ENCODE measurements around the gene GPR151.

Gene GPR151

GRCh38 chr5:146533260-146533857 is 17.4 kb upstream of the GPR151 start:
- Mint-ChIP-seq H3K27ac (no peak overlapping the region), H3K27me3 (peaks cover under 1% of the 10 kb centered on the region), H3K4me1 (ENCODE audit: low read depth) (peaks cover 3% of the 10 kb centered on the region), H3K9me3 (ENCODE audit: low read depth) (no peaks in the 10 kb centered on the region), H3K36me3 (no peaks in the 10 kb centered on the region), H3K4me3 (no peak overlapping the region)

DNA sequence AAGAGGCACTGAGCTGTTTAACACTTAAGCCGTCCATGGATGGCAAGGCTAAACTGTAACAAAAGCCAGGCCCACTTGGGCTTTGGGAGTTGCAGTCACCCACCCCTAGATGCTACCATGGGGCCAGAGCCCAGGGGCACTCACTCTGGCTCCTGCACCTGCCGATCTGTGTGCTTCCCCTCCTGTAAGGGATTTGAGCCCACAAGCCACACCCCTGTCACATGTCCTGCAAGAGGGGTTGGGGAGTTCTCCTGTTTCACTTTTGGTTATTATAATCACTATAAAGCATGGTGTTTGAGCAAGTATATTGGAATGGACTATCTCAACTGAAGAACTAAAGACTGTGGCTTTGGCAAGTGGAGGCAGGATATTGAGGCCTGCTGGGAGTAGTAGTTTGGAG is 14.0 kb upstream of the GPR151 start:
- Mint-ChIP-seq H3K27me3 (peaks cover 3% of the 10 kb centered on the region), H3K36me3 (no peaks in the 10 kb centered on the region), H3K4me1 (ENCODE audit: low read depth) (peaks cover 3% of the 10 kb centered on the region), H3K9me3 (ENCODE audit: low read depth) (no peaks in the 10 kb centered on the region), H3K4me3 (no peak overlapping the region), H3K27ac (no peak overlapping the region)

DNA sequence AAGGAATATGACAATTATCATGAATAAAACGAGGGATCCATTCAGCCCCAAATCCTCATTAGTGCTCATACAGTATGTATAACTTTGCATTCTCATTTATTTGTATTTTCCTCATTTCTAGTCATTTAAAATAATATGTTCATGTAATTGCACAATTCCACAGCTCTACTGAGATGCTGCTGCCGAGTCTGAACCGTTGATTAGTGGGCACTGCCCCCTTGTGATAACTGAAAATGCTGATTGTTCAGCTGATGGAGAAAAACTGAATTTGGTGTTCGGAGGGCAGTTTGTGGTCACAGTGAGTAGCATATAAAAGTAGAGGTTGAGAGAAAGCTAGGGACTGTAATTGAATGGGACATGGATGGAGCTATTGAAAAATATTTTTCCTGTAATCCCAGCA is 12.2 kb upstream of the GPR151 start:
- H3K27ac Mint-ChIP-seq: no peak overlapping the region
- H3K36me3 Mint-ChIP-seq: no peaks in the 10 kb centered on the region
- peaks cover 3% of the 10 kb centered on the region for H3K27me3 Mint-ChIP-seq
- H3K4me1 Mint-ChIP-seq (ENCODE audit: low read depth): peaks cover under 1% of the 10 kb centered on the region
- H3K9me3 Mint-ChIP-seq (ENCODE audit: low read depth): no peaks in the 10 kb centered on the region
- H3K4me3 Mint-ChIP-seq: no peak overlapping the region

- no peaks in the 10 kb centered on the region for H3K9me3 Mint-ChIP-seq (ENCODE audit: low read depth)
- no peaks in the 10 kb centered on the region for H3K4me1 Mint-ChIP-seq (ENCODE audit: low read depth)
- H3K4me3 Mint-ChIP-seq: no peak overlapping the region
- H3K27ac Mint-ChIP-seq: no peak overlapping the region
- no peaks in the 10 kb centered on the region for H3K36me3 Mint-ChIP-seq
- peaks cover 3% of the 10 kb centered on the region for H3K27me3 Mint-ChIP-seq
Measured at GRCh38 chr5:146527785-146528184, 11.8 kb upstream of the GPR151 start.

DNA sequence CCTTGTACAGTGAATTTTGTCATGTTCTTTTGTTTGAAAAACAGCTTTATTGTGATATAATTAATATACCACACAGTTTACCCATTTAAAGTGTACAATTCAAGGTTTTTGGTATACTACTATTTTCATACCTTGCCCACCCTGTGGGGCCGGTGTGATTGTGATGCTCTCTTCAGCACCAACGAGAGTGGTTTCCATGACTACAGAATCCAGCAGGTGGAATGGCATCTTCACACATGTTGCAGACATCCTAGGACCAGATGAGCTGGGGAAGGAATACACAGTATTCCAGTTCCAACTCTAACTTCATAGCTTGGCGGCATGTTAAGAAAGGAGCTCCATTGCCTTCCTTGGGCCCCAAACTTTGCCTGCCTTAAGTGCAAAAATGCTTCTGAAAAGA is 7.7 kb upstream of the GPR151 start:
- Mint-ChIP-seq H3K9me3 (ENCODE audit: low read depth) (no peaks in the 10 kb centered on the region), H3K27me3 (peaks cover 11% of the 10 kb centered on the region), H3K36me3 (no peaks in the 10 kb centered on the region)

GRCh38 chr5:146521403-146522106 is 5.6 kb upstream of the GPR151 start:
- Mint-ChIP-seq H3K27ac (no peak overlapping the region), H3K4me1 (ENCODE audit: low read depth) (no peaks in the 10 kb centered on the region), H3K36me3 (no peaks in the 10 kb centered on the region), H3K9me3 (ENCODE audit: low read depth) (no peaks in the 10 kb centered on the region), H3K4me3 (no peak overlapping the region), H3K27me3 (peaks cover 8% of the 10 kb centered on the region)

More for the DNA sequence above, 7.7 kb upstream of the GPR151 start:
- H3K4me1 Mint-ChIP-seq (ENCODE audit: low read depth): no peaks in the 10 kb centered on the region
- no peak overlapping the region for H3K27ac Mint-ChIP-seq
- H3K4me3 Mint-ChIP-seq: no peak overlapping the region

DNA sequence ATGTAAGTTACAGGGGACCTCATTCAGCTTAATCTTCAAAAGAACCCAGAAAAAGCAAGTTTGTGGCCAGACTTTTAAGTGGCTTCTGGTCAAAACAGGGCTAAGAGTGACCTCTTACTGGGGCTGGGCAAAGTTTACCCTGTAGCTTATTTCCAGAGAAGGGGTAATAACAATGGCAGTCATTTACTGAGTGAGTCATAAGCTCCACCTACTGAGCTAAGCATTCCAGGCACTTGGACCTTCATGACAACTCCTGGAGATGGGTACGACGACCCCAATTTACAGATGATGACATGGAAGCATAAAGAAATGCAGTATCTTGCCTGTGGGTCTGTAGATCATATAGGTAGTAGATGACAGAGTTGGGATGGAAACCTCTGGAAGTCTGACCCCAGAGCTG is 4.7 kb upstream of the GPR151 start:
- Mint-ChIP-seq H3K27me3 (peaks cover 8% of the 10 kb centered on the region), H3K36me3 (no peaks in the 10 kb centered on the region), H3K27ac (no peak overlapping the region), H3K9me3 (ENCODE audit: low read depth) (no peaks in the 10 kb centered on the region), H3K4me1 (ENCODE audit: low read depth) (no peaks in the 10 kb centered on the region), H3K4me3 (no peak overlapping the region)

DNA sequence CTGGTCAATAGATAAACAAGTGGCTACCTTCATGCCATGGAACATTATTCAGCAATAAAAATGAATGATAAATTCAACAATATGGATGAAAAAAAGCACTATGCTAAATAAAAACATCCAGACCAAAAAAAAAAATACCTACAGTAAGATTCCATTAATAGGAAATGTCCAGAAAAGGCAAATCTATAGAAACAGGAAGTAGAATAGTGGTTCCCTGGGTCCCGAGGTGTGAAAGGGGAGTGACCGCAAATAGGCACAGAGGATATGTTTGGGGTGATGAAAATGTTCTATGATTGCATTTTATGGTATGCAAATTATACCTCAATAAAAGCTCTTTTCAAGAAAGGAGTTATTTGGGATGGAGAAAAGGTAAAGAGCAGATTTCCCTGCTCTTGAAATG is 3.6 kb upstream of the GPR151 start:
- H3K27me3 Mint-ChIP-seq: peaks cover 8% of the 10 kb centered on the region
- H3K4me3 Mint-ChIP-seq: no peak overlapping the region

GRCh38 chr5:146515473-146516150 is 378 bp downstream of the GPR151 start:
- Mint-ChIP-seq H3K4me3 (no peak overlapping the region), H3K36me3 (no peaks in the 10 kb centered on the region), H3K27me3 (peaks cover 3% of the 10 kb centered on the region), H3K27ac (no peak overlapping the region), H3K4me1 (ENCODE audit: low read depth) (no peaks in the 10 kb centered on the region), H3K9me3 (ENCODE audit: low read depth) (no peaks in the 10 kb centered on the region)

More for the DNA sequence above, 3.6 kb upstream of the GPR151 start:
- H3K36me3 Mint-ChIP-seq: no peaks in the 10 kb centered on the region
- H3K9me3 Mint-ChIP-seq (ENCODE audit: low read depth): no peaks in the 10 kb centered on the region
- no peaks in the 10 kb centered on the region for H3K4me1 Mint-ChIP-seq (ENCODE audit: low read depth)
- H3K27ac Mint-ChIP-seq: no peak overlapping the region

DNA sequence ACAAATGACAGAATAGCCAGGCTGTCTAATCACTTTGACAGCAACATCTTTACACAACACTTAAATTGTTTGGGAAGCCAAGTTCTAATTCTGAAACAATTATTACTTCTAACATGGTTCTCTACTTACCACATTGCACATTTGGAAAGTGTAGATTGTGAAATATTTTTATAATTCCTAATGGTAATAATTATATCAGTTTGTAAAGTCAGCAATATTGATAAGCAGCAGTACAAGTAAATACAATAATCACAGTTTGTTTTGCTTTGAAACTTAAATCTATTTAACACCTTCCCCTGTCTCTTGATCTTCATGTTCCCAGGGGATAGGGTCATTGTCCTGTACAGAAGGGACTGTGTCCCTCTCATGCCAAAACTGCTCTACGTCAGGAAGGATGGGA is 1.4 kb downstream of the GPR151 start:
- no peak overlapping the region for H3K4me3 Mint-ChIP-seq
- peaks cover 3% of the 10 kb centered on the region for H3K36me3 Mint-ChIP-seq
- H3K27ac Mint-ChIP-seq: no peak overlapping the region
- H3K27me3 Mint-ChIP-seq: peaks cover 2% of the 10 kb centered on the region
- no peaks in the 10 kb centered on the region for H3K9me3 Mint-ChIP-seq (ENCODE audit: low read depth)
- H3K4me1 Mint-ChIP-seq (ENCODE audit: low read depth): no peaks in the 10 kb centered on the region

- Mint-ChIP-seq H3K27me3 (no peaks in the 10 kb centered on the region), H3K4me3 (no peak overlapping the region), H3K9me3 (ENCODE audit: low read depth) (no peaks in the 10 kb centered on the region), H3K4me1 (ENCODE audit: low read depth) (no peaks in the 10 kb centered on the region), H3K27ac (peak overlapping the region; percentile 5), H3K36me3 (peaks cover 3% of the 10 kb centered on the region)
Measured at GRCh38 chr5:146513462-146513861, 2.5 kb downstream of the GPR151 start.

GRCh38 chr5:146510559-146511125 is 5.3 kb downstream of the GPR151 start:
- H3K9me3 Mint-ChIP-seq (ENCODE audit: low read depth): no peaks in the 10 kb centered on the region
- H3K4me1 Mint-ChIP-seq (ENCODE audit: low read depth): no peaks in the 10 kb centered on the region
- no peak overlapping the region for H3K27ac Mint-ChIP-seq
- no peaks in the 10 kb centered on the region for H3K27me3 Mint-ChIP-seq
- no peak overlapping the region for H3K4me3 Mint-ChIP-seq
- H3K36me3 Mint-ChIP-seq: peaks cover 6% of the 10 kb centered on the region

DNA sequence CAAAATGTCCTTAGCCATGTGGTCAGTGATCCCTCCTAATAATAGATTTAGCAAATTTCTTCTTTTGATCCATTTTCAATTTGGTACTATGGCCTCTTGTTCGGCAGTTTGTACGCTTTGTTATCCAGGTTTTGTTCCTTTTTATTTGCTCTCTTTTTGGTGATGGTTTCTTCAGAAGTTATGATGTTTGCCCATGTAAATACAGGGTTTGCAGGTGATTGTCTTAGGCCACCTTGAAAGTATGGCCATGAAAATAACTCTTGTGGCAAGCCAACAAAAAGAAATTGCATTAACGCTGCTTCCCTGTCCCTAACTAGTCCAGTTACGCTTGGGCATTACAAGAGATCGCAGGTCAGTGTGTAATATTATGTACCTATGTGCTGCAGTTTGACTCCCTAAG is 8.6 kb downstream of the GPR151 start:
- Mint-ChIP-seq H3K27ac (no peak overlapping the region), H3K9me3 (ENCODE audit: low read depth) (no peaks in the 10 kb centered on the region), H3K4me3 (no peak overlapping the region), H3K27me3 (no peaks in the 10 kb centered on the region), H3K36me3 (peaks cover 6% of the 10 kb centered on the region), H3K4me1 (ENCODE audit: low read depth) (no peaks in the 10 kb centered on the region)

DNA sequence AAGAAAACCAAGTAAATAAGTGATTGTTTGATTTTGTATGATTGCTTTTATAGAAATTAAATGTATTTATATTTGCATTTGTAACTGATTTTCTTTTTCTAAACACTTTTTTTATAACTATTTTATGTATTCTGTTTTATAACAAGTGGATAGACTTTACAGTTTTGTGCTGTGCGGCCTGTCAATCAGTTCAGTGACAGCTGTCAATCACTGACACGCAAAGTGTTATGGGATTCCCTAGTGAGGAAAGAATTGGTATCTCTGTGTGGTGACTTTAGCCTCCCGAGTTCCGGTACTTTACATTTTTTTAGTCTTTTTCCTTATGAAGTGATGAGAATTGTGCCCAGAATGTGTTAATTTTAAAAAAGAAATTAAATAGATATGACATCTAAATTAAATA is 16.3 kb downstream of the GPR151 start:
- H3K36me3 Mint-ChIP-seq: peaks cover 8% of the 10 kb centered on the region

DNA sequence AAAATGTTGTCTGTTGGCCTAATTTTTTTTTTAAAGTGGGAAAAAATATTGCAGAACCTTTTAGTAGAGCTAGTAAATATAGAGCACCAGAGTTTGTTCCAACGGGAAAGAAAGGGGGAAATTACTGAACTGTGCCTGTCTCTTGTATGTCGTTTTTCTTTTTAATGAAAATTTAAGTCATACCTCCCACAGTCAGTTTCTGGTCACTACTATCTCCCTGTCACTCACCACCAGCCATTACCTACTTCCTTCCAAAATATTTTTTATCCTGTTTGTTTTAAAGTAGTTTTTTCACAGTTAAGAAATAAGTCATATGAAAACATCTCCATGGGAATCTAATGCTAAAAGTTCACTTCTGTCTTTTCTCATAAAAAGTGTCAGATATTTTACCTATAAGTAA is 21.3 kb downstream of the GPR151 start:
- Mint-ChIP-seq H3K4me1 (ENCODE audit: low read depth) (peaks cover 4% of the 10 kb centered on the region), H3K36me3 (peaks cover 13% of the 10 kb centered on the region), H3K27me3 (no peaks in the 10 kb centered on the region), H3K9me3 (ENCODE audit: low read depth) (no peaks in the 10 kb centered on the region), H3K4me3 (no peak overlapping the region), H3K27ac (no peak overlapping the region)

More for the DNA sequence above, 16.3 kb downstream of the GPR151 start:
- no peak overlapping the region for H3K27ac Mint-ChIP-seq
- H3K4me1 Mint-ChIP-seq (ENCODE audit: low read depth): peaks cover 4% of the 10 kb centered on the region
- H3K27me3 Mint-ChIP-seq: no peaks in the 10 kb centered on the region
- no peak overlapping the region for H3K4me3 Mint-ChIP-seq
- no peaks in the 10 kb centered on the region for H3K9me3 Mint-ChIP-seq (ENCODE audit: low read depth)

All from activated naive CD8-positive, alpha-beta T cell (primary cell).